ENCODE data around the gene TMEM167A. TPM values are rescaled to one million over a fixed set of nuclear protein-coding genes. Genes with fewer than 3 reads are reported as not detected.

The TMEM167A gene
- total and polyA plus RNA-seq, 2 of the 4 experiments (the other 2 are of a cell fraction), result 34.6 to 45.1 TPM

DNA sequence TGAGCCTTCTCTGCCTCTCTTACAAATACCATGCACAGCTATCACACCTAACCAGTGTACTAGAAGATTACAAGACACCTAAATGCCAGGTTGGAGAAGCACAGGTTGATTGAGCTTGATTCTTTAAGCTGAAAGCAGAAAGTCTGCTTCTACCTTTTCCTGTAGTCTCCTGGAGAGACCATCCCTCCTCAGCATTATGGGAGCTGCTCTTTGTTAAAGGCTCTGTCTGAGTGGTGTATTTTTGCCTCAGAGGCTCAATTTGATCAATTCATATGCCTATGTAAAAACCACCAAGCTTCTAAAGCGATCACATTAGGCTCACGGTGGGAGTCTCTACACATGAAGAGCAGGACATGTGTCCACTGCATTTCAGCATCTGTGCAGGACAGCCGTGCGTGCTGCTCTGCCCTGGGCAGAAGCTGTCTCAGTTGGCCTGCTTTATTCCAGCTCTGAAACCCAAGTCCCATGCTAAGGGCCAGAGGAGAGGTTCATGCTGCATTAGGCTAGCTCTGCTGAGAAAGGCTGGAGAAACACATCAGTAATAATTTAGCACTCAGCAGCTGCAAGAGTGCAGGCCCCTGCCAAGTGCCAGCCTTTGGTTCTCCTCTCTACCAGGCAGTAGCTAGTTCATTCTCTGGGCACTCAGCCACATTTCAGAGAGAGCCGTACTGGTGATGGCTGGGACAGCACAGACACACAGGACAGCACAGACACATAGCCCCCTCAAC lies 41.7 kb downstream of the TMEM167A start:
- Histone ChIP-seq H4K91ac (ENCODE audit: insufficient read depth, low read depth, low read length) (no peak overlapping the region), H4K5ac (ENCODE audit: low read depth, low read length) (no peak overlapping the region)
- WGBS, 2 experiments (ENCODE audit: extremely low coverage in 2 of 2, insufficient read length in 1 of 2), result no CpG with 5 or more reads among the region's 5 CpGs

More for the DNA sequence above, 41.7 kb downstream of the TMEM167A start:
- H3K9me1 ChIP-seq (ENCODE audit: insufficient read depth, low read length), result no peaks in the 10 kb centered on the region
- no peak overlapping the region for H4K8ac ChIP-seq (ENCODE audit: low read depth in 2 of 2, low read length in 2 of 2)
- ChIA-PET CTCF (no interaction called here), POLR2A (ENCODE audit: unreplicated experiment) (no interaction called here)
- H3K18ac ChIP-seq (ENCODE audit: low read depth, low read length), result no peak overlapping the region
- no peak overlapping the region for H3K27ac ChIP-seq (ENCODE audit: insufficient read depth, low read length)
- DNase-seq (no peak), ATAC-seq (ENCODE audit: low read depth) (peak; percentile 67)
- H3K4me2 ChIP-seq (ENCODE audit: low read depth, low read length), result no peak overlapping the region
- H2AFZ ChIP-seq (replicated peaks; ENCODE audit: low read length, poor library complexity), result no peak overlapping the region
- H4K20me1 ChIP-seq (ENCODE audit: insufficient read depth, low read length), result no peaks in the 10 kb centered on the region
- in situ Hi-C loops (cut with MboI; ENCODE audit: low sequenced_read_pairs) (no loop called here), intact Hi-C loops (cut with micrococcal nuclease) (no loop called here), dilution Hi-C loops (cut with HindIII; ENCODE audit: low sequenced_read_pairs, unreplicated experiment) (no loop called here)
- peaks cover 2% of the 10 kb centered on the region; the same call in 1 of the 2 replicates for H3K4me1 ChIP-seq (ENCODE audit: control insufficient read depth, insufficient read depth, low read length)
- TF ChIP-seq RCOR1 (IDR thresholded peaks at IDR 0.05; ENCODE audit: insufficient replicate concordance, low read length), result no peak
- TF ChIP-seq, protein P1, sequence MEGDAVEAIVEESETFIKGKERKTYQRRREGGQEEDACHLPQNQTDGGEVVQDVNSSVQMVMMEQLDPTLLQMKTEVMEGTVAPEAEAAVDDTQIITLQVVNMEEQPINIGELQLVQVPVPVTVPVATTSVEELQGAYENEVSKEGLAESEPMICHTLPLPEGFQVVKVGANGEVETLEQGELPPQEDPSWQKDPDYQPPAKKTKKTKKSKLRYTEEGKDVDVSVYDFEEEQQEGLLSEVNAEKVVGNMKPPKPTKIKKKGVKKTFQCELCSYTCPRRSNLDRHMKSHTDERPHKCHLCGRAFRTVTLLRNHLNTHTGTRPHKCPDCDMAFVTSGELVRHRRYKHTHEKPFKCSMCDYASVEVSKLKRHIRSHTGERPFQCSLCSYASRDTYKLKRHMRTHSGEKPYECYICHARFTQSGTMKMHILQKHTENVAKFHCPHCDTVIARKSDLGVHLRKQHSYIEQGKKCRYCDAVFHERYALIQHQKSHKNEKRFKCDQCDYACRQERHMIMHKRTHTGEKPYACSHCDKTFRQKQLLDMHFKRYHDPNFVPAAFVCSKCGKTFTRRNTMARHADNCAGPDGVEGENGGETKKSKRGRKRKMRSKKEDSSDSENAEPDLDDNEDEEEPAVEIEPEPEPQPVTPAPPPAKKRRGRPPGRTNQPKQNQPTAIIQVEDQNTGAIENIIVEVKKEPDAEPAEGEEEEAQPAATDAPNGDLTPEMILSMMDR (conservative IDR thresholded peaks at IDR 0.05; ENCODE audit: low read depth, low read length), result no peak
- no peak for TF ChIP-seq BHLHE40 (IDR thresholded peaks at IDR 0.05; ENCODE audit: low read depth, low read length)
- no peak for TF ChIP-seq CHD1 (IDR thresholded peaks at IDR 0.05; ENCODE audit: low read depth, low read length)
- no peak for TF ChIP-seq NFE2L2 (IDR thresholded peaks at IDR 0.05; ENCODE audit: low read depth, low read length)
- TF ChIP-seq RAD21 (IDR thresholded peaks at IDR 0.05; ENCODE audit: low read length), result no peak
- TF ChIP-seq MAFK (IDR thresholded peaks at IDR 0.05; ENCODE audit: low read depth, low read length), result no peak
- TF ChIP-seq FOS (IDR thresholded peaks at IDR 0.05; ENCODE audit: low read depth, low read length), result no peak
- TF ChIP-seq, protein P2, sequence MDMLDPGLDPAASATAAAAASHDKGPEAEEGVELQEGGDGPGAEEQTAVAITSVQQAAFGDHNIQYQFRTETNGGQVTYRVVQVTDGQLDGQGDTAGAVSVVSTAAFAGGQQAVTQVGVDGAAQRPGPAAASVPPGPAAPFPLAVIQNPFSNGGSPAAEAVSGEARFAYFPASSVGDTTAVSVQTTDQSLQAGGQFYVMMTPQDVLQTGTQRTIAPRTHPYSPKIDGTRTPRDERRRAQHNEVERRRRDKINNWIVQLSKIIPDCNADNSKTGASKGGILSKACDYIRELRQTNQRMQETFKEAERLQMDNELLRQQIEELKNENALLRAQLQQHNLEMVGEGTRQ (IDR thresholded peaks at IDR 0.05; ENCODE audit: low read depth, low read length), result no peak
- no peak for TF ChIP-seq MAZ (IDR thresholded peaks at IDR 0.05; ENCODE audit: borderline replicate concordance, low read depth, low read length)
- TF ChIP-seq POLR2A (IDR thresholded peaks at IDR 0.05; ENCODE audit: low read depth, low read length), result no peak
- TF ChIP-seq MXI1 (IDR thresholded peaks at IDR 0.05; ENCODE audit: borderline replicate concordance, low read depth, low read length), result no peak
- H3K9ac ChIP-seq (ENCODE audit: low read depth, low read length), result no peak overlapping the region
- H2AK9ac ChIP-seq (replicated peaks; ENCODE audit: low read depth, low read length, poor library complexity), result no peak overlapping the region
- H2BK5ac ChIP-seq (ENCODE audit: low read depth, low read length, poor library complexity, severe bottlenecking), result no peak overlapping the region
- no peak overlapping the region for H3K23ac ChIP-seq (ENCODE audit: low read depth, low read length)
- H3K27me3 ChIP-seq (ENCODE audit: control insufficient read depth, insufficient read depth, low read length), result no peaks in the 10 kb centered on the region
- H3K56ac ChIP-seq (ENCODE audit: extremely low read depth, insufficient read depth, low read length), result no peak overlapping the region
- H2BK120ac ChIP-seq (ENCODE audit: low read depth, low read length), result no peak overlapping the region
- H3K9me3 ChIP-seq (ENCODE audit: control insufficient read depth, insufficient read depth, low read length), result no peaks in the 10 kb centered on the region
- no peaks in the 10 kb centered on the region for H3K79me1 ChIP-seq (ENCODE audit: low read depth in 1 of 2, low read length in 2 of 2)
- no peak overlapping the region for H2BK15ac ChIP-seq (ENCODE audit: low read depth, low read length)
- H3K4me3 ChIP-seq (ENCODE audit: insufficient read depth, low read depth, low read length), result no peak overlapping the region
- H3K14ac ChIP-seq (replicated peaks; ENCODE audit: low read depth, low read length), result no peak overlapping the region
- H2AK5ac ChIP-seq (ENCODE audit: low read depth, low read length), result no peak overlapping the region
- no peak overlapping the region for H2BK20ac ChIP-seq (ENCODE audit: low read depth, low read length)
- no peaks in the 10 kb centered on the region for H3K36me3 ChIP-seq (ENCODE audit: control insufficient read depth, insufficient read depth, low read length)
- no TSS peak for BruUV-seq (replicated peaks)
- no peak overlapping the region for H3K4ac ChIP-seq (ENCODE audit: low read depth, low read length)

Data from IMR-90 (cell line).